ENCODE data around the gene PAQR3. TPM values are rescaled to one million over a fixed set of nuclear protein-coding genes. Genes with fewer than 3 reads are reported as not detected.

The PAQR3 gene
- total and polyA plus RNA-seq, 10 of the 15 experiments (the other 5 are each of a cell fraction or from before 2014, with no cell fraction given) = 2.2 to 25.4 (median 7.2) TPM

- POLR2A ChIA-PET = no interaction called here
- no peak overlapping the region for H3K4me2 ChIP-seq (ENCODE audit: control insufficient read depth, insufficient read depth)
- H3K4me3 ChIP-seq = no peak overlapping the region
- BruUV-seq (replicated peaks) = no TSS peak
- H2AFZ ChIP-seq (ENCODE audit: control insufficient read depth, low read depth, low read length) = no peak overlapping the region
- H3K27me3 ChIP-seq (replicated peaks in 1 of 2; ENCODE audit: control insufficient read depth in 2 of 2, insufficient read depth in 2 of 2, low read length in 1 of 2) = no peaks in the 10 kb centered on the region
- intact Hi-C loops (cut with micrococcal nuclease; ENCODE audit: unreplicated experiment) = no loop called here
- H3K36me3 ChIP-seq (ENCODE audit: control insufficient read depth in 2 of 2, insufficient read depth in 2 of 2, low read length in 1 of 2) = peaks cover 8 to 21% of the 10 kb centered on the region in 2 experiments
- H4K20me1 ChIP-seq (ENCODE audit: control insufficient read depth, insufficient read depth) = no peaks in the 10 kb centered on the region
- in situ Hi-C loops (cut with MboI) = no loop called here
- SMC1A ChIA-PET (ENCODE audit: uncharacterized antibody, unreplicated experiment) = interaction anchor here (0.9 to 2.6 kb wide), 5 partner anchors 13 to 257 kb away, joined by 3 to 7 read pairs (median 3); no protein-coding TSS in a partner anchor
- H3K27ac ChIP-seq (ENCODE audit: control insufficient read depth, insufficient read depth) = no peak overlapping the region
- no peaks in the 10 kb centered on the region for H3K9me3 ChIP-seq (replicated peaks; ENCODE audit: control insufficient read depth, insufficient read depth, low read length)
- H3K4me1 ChIP-seq (ENCODE audit: control insufficient read depth, insufficient read depth, low read length) = no peaks in the 10 kb centered on the region
- no peak for ATAC-seq
- RAD21 ChIA-PET (ENCODE audit: unreplicated experiment) = interaction anchor here (0.8 to 1.2 kb wide), 3 partner anchors 8 to 258 kb away, joined by 3 to 4 read pairs (median 4); no protein-coding TSS in a partner anchor
- CTCF ChIA-PET = interaction anchor here (1.7 kb wide), 2 partner anchors 10 to 225 kb away, joined by 4 read pairs; no protein-coding TSS in a partner anchor
- H3K9ac ChIP-seq (ENCODE audit: control insufficient read depth, insufficient read depth, low read length) = no peak overlapping the region
- H3K79me2 ChIP-seq (ENCODE audit: control insufficient read depth, insufficient read depth, low read length) = no peaks in the 10 kb centered on the region
- no peak for DNase-seq (ENCODE audit: low read depth, low spot score)
- no peak for FAIRE-seq
- no peak for TF ChIP-seq ZBTB33 (IDR thresholded peaks at IDR 0.05)
- no peak for TF ChIP-seq PAX8 (IDR thresholded peaks at IDR 0.05)
- TF ChIP-seq ATF3 (IDR thresholded peaks at IDR 0.05; ENCODE audit: borderline replicate concordance, extremely low read depth, low read depth, low read length) = no peak
- no peak for TF ChIP-seq JUNB (IDR thresholded peaks at IDR 0.05)
- no peak for TF ChIP-seq LARP7 (IDR thresholded peaks at IDR 0.05)
- no peak for TF ChIP-seq PKNOX1 (IDR thresholded peaks at IDR 0.05)
- no peak for TF ChIP-seq FOS (IDR thresholded peaks at IDR 0.05; ENCODE audit: borderline replicate concordance, extremely low read depth, insufficient read length)
- no peak for TF ChIP-seq IKZF2 (IDR thresholded peaks at IDR 0.05)
- TF ChIP-seq USF1 (IDR thresholded peaks at IDR 0.05; ENCODE audit: borderline replicate concordance, extremely low read length, insufficient read depth, low read depth, low read length) = no peak
- no peak for TF ChIP-seq ZSCAN29 (IDR thresholded peaks at IDR 0.05)
- TF ChIP-seq CBX5 (IDR thresholded peaks at IDR 0.05; ENCODE audit: low read depth) = no peak
- no peak for TF ChIP-seq SPI1 (IDR thresholded peaks at IDR 0.05; ENCODE audit: borderline replicate concordance, insufficient read depth, low read depth, low read length)
- TF ChIP-seq RUNX3 (IDR thresholded peaks at IDR 0.05; ENCODE audit: low read length) = no peak
- no peak for TF ChIP-seq NBN (IDR thresholded peaks at IDR 0.05)
- no peak for TF ChIP-seq PRDM15 (CRISPR knock-in tag; IDR thresholded peaks at IDR 0.05)
Measured at GRCh38 chr4:78870056-78870455, 69.2 kb downstream of the PAQR3 start.

Data from GM12878 (cell line).